Measurements from ENCODE around the gene COBLL1. TPM values are rescaled to one million over a fixed set of nuclear protein-coding genes. Genes with fewer than 3 reads are reported as not detected.

The COBLL1 gene
- total RNA-seq, 1 experiment from 2014 or later = 5.9 TPM

DNA sequence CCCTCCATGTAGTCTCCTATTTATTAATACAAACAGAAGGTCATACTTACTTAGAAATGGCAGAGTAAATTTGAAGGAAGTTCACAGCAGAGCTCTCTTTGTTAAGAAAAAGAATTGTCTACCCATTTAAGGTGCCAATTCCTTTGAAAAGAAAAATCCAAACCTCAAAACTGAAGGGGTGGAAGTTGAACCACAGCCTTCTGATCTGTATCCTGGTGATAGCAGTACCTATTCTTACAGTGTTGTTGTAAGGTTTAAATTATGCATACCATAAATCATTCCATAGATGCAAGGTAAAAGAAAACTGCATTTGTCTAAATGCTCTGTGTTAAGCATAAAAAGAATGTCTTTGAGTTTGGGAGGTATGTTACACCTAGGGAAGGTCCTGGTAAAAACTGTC lies 47.6 kb downstream of the COBLL1 start:
- Mint-ChIP-seq H3K27me3 (ENCODE audit: low read depth) (no peaks in the 10 kb centered on the region), H3K27ac (no peak overlapping the region), H3K9me3 (no peaks in the 10 kb centered on the region), H3K36me3 (ENCODE audit: insufficient read depth in 1 of 3, low read depth in 3 of 3) (no peaks in the 10 kb centered on the region), H3K4me3 (no peak overlapping the region), H3K4me1 (peaks cover 4 to 16% of the 10 kb centered on the region in 2 experiments; a peak in 3 of 4 replicates)
- Histone ChIP-seq H2BK15ac (ENCODE audit: low read depth, low read length) (no peak overlapping the region), H4K91ac (ENCODE audit: insufficient read length, low read depth, low read length) (no peak overlapping the region), H2BK5ac (ENCODE audit: insufficient read length, low read length) (no peak overlapping the region), H4K8ac (replicated peaks; ENCODE audit: insufficient read length, low read depth, low read length) (no peak overlapping the region), H3T11ph (ENCODE audit: low read length) (no peak overlapping the region), H3K79me2 (ENCODE audit: insufficient read depth, low read length) (no peaks in the 10 kb centered on the region), H3K18ac (ENCODE audit: insufficient read length, low read depth, low read length) (no peak overlapping the region), H3K23ac (ENCODE audit: insufficient read length, low read depth, low read length) (no peak overlapping the region), H4K5ac (ENCODE audit: insufficient read length, low read depth, low read length) (no peak overlapping the region), H3K9ac (ENCODE audit: extremely low read depth, insufficient read length, low read length) (no peak overlapping the region), H2BK12ac (ENCODE audit: insufficient read length, low read depth, low read length) (no peak overlapping the region), H2AK5ac (ENCODE audit: insufficient read length, low read length) (no peak overlapping the region), H3K27ac (ENCODE audit: insufficient read length, low read depth, low read length) (no peak overlapping the region), H3K79me1 (ENCODE audit: insufficient read depth, low read depth, low read length, poor library complexity, severe bottlenecking) (no peaks in the 10 kb centered on the region), H3K4me1 (ENCODE audit: insufficient read depth, low read length) (no peaks in the 10 kb centered on the region), H3K14ac (ENCODE audit: insufficient read depth, low read length) (no peak overlapping the region), H3K4me2 (ENCODE audit: insufficient read depth, insufficient read length, low read length) (no peak overlapping the region), H2AFZ (ENCODE audit: low read length) (no peak overlapping the region), H3K56ac (ENCODE audit: insufficient read length, low read depth, low read length) (no peak overlapping the region), H3K27me3 (ENCODE audit: insufficient read depth, low read length) (no peaks in the 10 kb centered on the region), H2BK120ac (ENCODE audit: low read depth, low read length, poor library complexity, severe bottlenecking) (no peak overlapping the region), H3K4ac (ENCODE audit: low read depth, low read length) (no peak overlapping the region), H3K23me2 (ENCODE audit: insufficient read length, low read depth, low read length, poor library complexity, severe bottlenecking) (no peaks in the 10 kb centered on the region), H2BK20ac (ENCODE audit: low read depth, low read length, poor library complexity, severe bottlenecking) (no peak overlapping the region), H4K20me1 (ENCODE audit: control insufficient read depth, insufficient read depth, insufficient read length) (no peaks in the 10 kb centered on the region), H3K9me3 (ENCODE audit: control insufficient read depth, low read depth, low read length) (no peaks in the 10 kb centered on the region)
- no peak for DNase-seq
- TF ChIP-seq, protein P1, sequence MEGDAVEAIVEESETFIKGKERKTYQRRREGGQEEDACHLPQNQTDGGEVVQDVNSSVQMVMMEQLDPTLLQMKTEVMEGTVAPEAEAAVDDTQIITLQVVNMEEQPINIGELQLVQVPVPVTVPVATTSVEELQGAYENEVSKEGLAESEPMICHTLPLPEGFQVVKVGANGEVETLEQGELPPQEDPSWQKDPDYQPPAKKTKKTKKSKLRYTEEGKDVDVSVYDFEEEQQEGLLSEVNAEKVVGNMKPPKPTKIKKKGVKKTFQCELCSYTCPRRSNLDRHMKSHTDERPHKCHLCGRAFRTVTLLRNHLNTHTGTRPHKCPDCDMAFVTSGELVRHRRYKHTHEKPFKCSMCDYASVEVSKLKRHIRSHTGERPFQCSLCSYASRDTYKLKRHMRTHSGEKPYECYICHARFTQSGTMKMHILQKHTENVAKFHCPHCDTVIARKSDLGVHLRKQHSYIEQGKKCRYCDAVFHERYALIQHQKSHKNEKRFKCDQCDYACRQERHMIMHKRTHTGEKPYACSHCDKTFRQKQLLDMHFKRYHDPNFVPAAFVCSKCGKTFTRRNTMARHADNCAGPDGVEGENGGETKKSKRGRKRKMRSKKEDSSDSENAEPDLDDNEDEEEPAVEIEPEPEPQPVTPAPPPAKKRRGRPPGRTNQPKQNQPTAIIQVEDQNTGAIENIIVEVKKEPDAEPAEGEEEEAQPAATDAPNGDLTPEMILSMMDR (conservative IDR thresholded peaks at IDR 0.05) = no peak
